Measurements from ENCODE around the gene PCDH9.

Gene PCDH9

GRCh38 chr13:67224148-67224846 lies 5.8 kb downstream of the PCDH9 start:
- DNase-seq, result peak; percentile 41 to 56

DNA sequence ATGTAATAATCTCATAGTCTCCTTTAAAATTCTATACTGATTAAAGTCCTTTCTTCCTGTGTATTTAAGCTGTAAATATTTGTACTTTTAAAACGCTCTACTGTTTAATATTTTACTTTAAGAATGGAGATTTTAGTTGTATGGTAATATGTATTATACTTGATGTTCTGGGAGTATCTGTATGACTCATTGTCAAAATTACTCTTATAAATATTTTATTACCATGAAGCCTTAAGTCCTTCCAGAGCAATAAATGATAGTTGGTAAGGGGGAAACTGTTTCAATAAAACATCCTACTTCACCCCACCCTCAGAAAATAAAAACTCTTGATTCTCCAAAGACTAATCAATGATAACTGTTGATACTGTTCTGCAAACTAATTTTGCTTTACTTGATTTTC lies 6.4 kb downstream of the PCDH9 start:
- no peak for DNase-seq

DNA sequence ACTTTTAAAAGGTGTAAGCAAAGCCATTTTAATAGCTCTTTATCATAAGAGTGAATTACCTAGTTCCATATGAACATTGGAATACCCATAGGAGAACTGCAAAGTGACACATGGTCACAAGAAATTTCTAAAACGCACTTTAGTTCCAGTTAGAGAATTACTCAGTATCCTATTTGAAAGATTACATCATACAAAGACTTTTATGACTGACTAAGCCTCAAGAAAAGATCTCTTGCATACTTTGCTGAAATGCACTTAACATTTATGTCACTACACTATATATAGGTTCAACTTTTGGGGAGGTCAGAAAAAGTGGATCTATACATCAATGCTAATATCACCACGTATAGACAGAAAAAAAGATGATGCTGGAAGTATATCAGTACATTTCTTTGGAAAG lies 7.1 kb downstream of the PCDH9 start:
- DNase-seq, result no peak

GRCh38 chr13:67221630-67222226 lies 8.4 kb downstream of the PCDH9 start:
- DNase-seq, result no peak

- no peak for DNase-seq
These were observed 11.0 kb downstream of the PCDH9 start for GRCh38 chr13:67219113-67219512.

GRCh38 chr13:67217880-67218279 lies 12.3 kb downstream of the PCDH9 start:
- DNase-seq, result no peak

- no peak for DNase-seq
These were observed 13.3 kb downstream of the PCDH9 start for GRCh38 chr13:67216864-67217263.

- DNase-seq, result no peak
These were observed 19.9 kb downstream of the PCDH9 start for GRCh38 chr13:67210208-67210607.

GRCh38 chr13:67208552-67208951 lies 21.6 kb downstream of the PCDH9 start:
- no peak for DNase-seq

GRCh38 chr13:67204764-67205163 lies 25.4 kb downstream of the PCDH9 start:
- no peak for DNase-seq

GRCh38 chr13:67200605-67201004 lies 29.5 kb downstream of the PCDH9 start:
- no peak for DNase-seq

DNA sequence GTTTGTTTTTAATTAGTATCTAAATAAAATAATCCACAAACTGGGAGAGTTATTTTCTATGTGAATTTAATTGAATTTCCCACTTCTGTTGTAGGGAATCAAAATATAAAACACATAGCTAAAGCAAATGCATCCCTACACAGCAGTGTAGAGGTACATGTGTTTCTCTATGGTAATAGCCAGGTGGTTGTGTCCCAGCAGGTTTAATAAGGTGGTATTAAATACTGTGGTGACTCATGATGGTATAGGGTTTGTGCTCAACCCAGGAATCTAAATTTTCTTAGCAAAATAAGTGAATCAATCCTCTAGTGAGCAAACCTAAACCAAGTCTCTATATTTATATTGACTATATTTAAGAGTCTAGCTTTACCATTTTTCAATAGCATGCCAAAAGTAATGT lies 30.0 kb downstream of the PCDH9 start:
- no peak for DNase-seq

DNA sequence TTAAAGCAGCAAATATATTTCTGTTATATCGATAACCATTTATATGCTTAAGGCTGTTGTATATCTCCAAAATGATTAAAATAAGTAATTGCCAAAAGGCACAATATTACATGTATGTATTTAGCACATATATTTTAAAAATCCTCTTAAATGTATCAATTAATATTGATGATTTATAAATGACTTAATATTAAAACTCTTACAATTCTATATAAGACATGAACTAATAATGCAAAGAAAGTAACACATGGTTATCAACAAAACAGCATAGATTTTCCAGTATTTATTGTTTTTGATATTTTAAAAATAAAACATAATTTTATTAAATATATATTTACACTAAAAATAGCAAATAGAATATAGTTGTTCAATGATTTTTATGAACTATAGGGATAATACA lies 32.4 kb downstream of the PCDH9 start:
- DNase-seq, result no peak

DNA sequence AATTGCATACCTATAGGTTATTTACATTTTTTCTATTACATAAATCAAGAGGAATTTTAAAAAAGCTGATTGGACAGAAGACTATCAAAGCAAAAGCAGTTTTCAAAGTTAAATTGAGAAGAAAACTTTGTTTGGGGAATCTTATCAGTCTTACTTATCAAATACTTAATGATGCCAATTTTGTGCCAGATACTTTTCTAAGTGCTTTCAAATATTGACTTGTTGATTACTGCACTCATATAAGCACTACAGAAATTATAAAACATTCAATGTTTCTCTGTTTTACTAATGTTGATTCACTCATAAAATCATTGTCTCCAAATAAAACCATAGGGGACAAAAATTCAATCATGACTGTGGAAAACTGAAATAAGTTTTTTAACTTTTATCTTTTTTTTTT lies 36.2 kb downstream of the PCDH9 start:
- DNase-seq, result no peak

- no peak for DNase-seq
These were observed 37.4 kb downstream of the PCDH9 start for GRCh38 chr13:67192751-67193150.

DNA sequence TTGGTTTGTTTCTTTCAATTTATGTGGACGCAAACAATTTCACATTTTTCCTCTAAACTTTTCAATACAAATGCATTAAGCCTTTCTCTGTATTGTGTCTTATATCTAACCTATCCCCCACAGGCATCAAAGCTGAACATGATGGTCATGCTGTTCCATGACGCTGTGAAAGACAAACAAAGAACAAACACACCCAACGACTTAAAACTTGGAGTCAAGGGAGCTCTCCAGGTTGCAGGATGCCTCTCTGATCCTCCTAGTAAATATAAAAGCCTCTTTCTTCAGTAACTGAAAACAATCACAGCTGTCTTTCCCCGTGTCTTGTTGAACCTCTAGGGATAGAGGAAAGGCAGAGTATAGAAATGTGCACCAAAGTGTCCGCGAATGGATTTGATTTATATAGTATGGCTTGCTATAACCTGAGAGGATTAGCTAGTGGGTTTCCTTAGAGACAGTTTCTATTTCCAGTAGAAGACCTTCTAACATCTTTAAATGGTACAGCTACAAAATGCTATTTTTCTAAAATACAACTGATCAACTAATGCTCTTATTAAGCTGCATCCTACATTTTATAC lies 43.1 kb downstream of the PCDH9 start:
- no peak for DNase-seq

DNA sequence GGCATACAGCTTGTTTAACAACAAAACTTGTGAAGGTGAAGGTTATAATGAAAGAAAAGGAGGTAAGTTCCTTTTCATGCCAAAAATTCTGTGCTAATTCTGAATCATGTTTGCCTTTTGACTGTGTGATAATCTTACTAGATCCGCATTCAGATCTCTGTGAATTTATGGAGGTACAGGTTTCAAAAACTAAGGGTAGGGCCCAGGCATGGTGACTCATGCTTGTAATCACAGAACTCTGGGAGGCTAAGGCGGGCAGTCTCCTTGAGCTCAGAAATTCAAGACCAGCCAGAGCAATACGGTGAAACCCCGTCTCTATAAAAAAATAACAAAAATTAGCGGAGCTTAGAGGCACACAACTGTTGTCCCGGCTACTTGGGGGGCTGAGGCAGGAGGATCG lies 45.9 kb downstream of the PCDH9 start:
- no peak for DNase-seq

- no peak for DNase-seq
These were observed 47.0 kb downstream of the PCDH9 start for GRCh38 chr13:67183151-67183550.

DNA sequence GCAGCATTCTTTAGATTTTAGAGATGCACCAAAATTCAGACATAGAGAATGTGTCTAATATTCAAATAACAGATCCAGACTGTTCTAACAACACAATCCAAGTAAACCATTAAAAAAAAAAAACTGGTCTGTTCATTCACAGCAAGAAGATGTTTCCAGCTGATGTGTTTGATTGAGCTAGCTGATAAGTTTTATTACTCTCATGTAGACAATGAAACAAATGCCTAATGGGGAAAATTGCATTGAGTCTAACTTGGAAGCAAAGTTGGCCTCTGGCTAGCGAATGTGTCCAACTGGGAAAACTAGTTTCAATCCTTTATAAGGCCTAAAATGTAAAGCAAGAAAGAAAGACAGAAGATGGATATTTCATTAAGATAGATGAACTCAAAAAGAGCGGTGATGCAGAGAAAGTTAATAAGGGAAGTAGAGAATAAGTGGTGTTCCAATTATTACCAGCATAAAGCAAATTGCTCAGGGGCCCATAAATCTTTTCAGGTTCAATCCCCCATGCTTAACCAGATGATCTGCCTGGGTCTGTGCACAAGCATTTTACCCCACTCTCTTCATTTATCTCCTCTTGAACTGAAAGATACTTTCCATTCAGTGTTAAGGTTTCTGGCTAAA lies 54.2 kb downstream of the PCDH9 start:
- DNase-seq, result no peak

- DNase-seq, result no peak
These were observed 61.8 kb downstream of the PCDH9 start for GRCh38 chr13:67168384-67168783.

DNA sequence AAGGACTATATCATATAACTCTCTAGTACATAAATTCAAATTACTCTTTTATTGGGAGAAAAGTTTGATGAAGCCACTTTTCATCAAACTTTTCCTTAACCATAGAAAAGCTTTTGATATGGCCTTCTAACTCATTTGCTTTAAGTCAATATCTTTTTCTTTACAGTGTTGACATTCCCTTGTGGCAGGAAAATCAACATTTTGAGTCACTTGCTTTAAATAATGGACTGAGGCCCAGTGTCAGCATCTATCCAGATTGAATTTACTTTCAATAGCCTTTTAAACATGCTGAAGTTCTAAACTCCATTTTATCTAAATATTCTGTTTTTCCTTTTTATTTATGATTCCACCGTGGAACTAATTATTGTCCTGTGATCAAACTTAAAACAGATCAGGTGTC lies 62.7 kb downstream of the PCDH9 start:
- DNase-seq, result no peak

- no peak for DNase-seq
These were observed 69.0 kb downstream of the PCDH9 start for GRCh38 chr13:67161176-67161575.

DNA sequence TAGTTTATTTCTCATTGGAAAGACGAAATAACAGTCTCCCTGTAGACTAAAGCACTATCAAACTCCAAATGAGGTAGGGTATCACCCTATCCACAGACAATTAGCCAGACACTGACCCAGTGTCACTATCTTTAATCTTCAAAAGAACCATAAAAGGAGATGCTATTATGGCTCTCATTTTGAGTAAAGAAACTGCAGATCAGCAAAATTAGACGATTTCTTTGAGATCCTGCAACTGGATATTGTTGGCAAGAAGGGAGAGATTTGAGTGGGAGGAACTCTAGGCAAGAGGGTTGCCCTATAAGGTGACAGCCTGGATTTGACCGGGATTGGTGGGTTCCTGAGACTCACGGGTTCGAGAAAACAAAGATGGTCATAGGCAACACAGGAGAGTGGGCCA lies 71.2 kb downstream of the PCDH9 start:
- DNase-seq, result no peak

DNA sequence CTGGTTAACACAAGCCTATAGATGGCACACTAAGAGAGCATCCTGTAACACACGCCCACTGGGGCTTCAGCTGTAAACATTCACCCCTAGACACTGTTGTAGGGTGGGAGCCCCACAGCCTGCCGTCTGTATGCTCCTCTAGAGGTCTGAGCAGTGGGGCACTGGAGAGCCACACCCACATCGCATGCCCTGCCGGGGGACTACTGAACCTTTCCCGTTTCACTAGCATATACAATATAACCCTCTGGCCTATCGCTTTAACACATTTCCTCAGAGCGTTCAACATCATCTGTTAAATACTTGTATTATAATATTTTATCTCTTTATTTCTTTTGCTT lies 73.4 kb downstream of the PCDH9 start:
- no peak for DNase-seq
